Epithelial cell of prostate (primary cell): Measurements from ENCODE around the gene ROBO1.

ENCODE experiments used
- DNase-seq: peaks from one replicate; pipeline ENCODE4 v3.0.0-alpha.2; 2011; ENCODE audit warnings: low read depth, low spot score
- H3K27ac ChIP-seq: fragments of 450-650 bp; 2 replicates; pipeline ENCODE4 v1.5.1; 2017; ENCODE audit warnings: mild to moderate bottlenecking

Gene ROBO1

GRCh38 chr3:78839693-78840092 is 928.1 kb downstream of the ROBO1 start:
- H3K27ac ChIP-seq = no peak overlapping the region
- DNase-seq = no peak

GRCh38 chr3:78838362-78838761 is 929.4 kb downstream of the ROBO1 start:
- H3K27ac ChIP-seq = no peak overlapping the region
- DNase-seq = no peak

GRCh38 chr3:78834910-78835309 is 932.9 kb downstream of the ROBO1 start:
- no peak overlapping the region for H3K27ac ChIP-seq
- DNase-seq = no peak

GRCh38 chr3:78832785-78833204 is 935.0 kb downstream of the ROBO1 start:
- H3K27ac ChIP-seq = no peak overlapping the region
- DNase-seq = no peak

GRCh38 chr3:78831446-78831972 is 936.3 kb downstream of the ROBO1 start:
- no peak for DNase-seq
- no peak overlapping the region for H3K27ac ChIP-seq

GRCh38 chr3:78830470-78830869 is 937.3 kb downstream of the ROBO1 start:
- no peak overlapping the region for H3K27ac ChIP-seq
- no peak for DNase-seq

- DNase-seq = no peak
- no peak overlapping the region for H3K27ac ChIP-seq
Observed at GRCh38 chr3:78827618-78828017, 940.2 kb downstream of the ROBO1 start.

GRCh38 chr3:78825858-78826215 is 942.0 kb downstream of the ROBO1 start:
- no peak overlapping the region for H3K27ac ChIP-seq
- DNase-seq = no peak

- H3K27ac ChIP-seq = no peak overlapping the region
- no peak for DNase-seq
Observed at GRCh38 chr3:78825118-78825857, 942.5 kb downstream of the ROBO1 start.

GRCh38 chr3:78823859-78824258 is 943.9 kb downstream of the ROBO1 start:
- H3K27ac ChIP-seq = peak overlapping the region; percentile 31
- DNase-seq = peak; percentile 73

GRCh38 chr3:78823434-78823833 is 944.4 kb downstream of the ROBO1 start:
- H3K27ac ChIP-seq = no peak overlapping the region
- no peak for DNase-seq

- no peak overlapping the region for H3K27ac ChIP-seq
Observed at GRCh38 chr3:78822726-78823125, 945.1 kb downstream of the ROBO1 start.

GRCh38 chr3:78820542-78820941 is 947.3 kb downstream of the ROBO1 start:
- no peak overlapping the region for H3K27ac ChIP-seq
- DNase-seq = no peak

More at GRCh38 chr3:78822726-78823125, 945.1 kb downstream of the ROBO1 start:
- no peak for DNase-seq

- no peak for DNase-seq
- H3K27ac ChIP-seq = no peak overlapping the region
Observed at GRCh38 chr3:78818161-78818985, 949.4 kb downstream of the ROBO1 start.

- H3K27ac ChIP-seq = no peak overlapping the region
- no peak for DNase-seq
Observed at GRCh38 chr3:78814893-78815562, 952.8 kb downstream of the ROBO1 start.

GRCh38 chr3:78812166-78812565 is 955.6 kb downstream of the ROBO1 start:
- no peak for DNase-seq
- no peak overlapping the region for H3K27ac ChIP-seq

- DNase-seq = no peak
- H3K27ac ChIP-seq = no peak overlapping the region
Observed at GRCh38 chr3:78809966-78810365, 957.8 kb downstream of the ROBO1 start.

- no peak for DNase-seq
Observed at GRCh38 chr3:78804251-78805037, 963.4 kb downstream of the ROBO1 start.

GRCh38 chr3:78802562-78802930 is 965.3 kb downstream of the ROBO1 start:
- no peak for DNase-seq

More at GRCh38 chr3:78804251-78805037, 963.4 kb downstream of the ROBO1 start:
- no peak overlapping the region for H3K27ac ChIP-seq

More at GRCh38 chr3:78802562-78802930, 965.3 kb downstream of the ROBO1 start:
- no peak overlapping the region for H3K27ac ChIP-seq
